Adrenal gland (tissue), 12 donors: ENCODE measurements around the gene TAF3. TPM values are rescaled to one million over a fixed set of nuclear protein-coding genes. Genes with fewer than 3 reads are reported as not detected.

Source experiments
- DNase-seq, 7 donors: peaks; one replicate each; pipeline ENCODE4 v3.0.0-alpha.2; 2019 to 2020
- H3K27ac ChIP-seq, 5 donors: fragments of 200-600 bp; sonication (generic) in 4 of 5; 1 replicate in 3 of 5; 2 replicates in 2 of 5; pipeline versions ENCODE4 v1.5.1 to v1.8.0; 2016 to 2020; ENCODE audit warnings: mild to moderate bottlenecking in 1 of 5
- H3K27me3 ChIP-seq: fragments of 200-600 bp; 2 replicates; pipeline ENCODE4 v1.8.0; 2021
- H3K36me3 ChIP-seq, 2 donors: fragments of 200-600 bp; replicated peaks in 1 of 2; 1 replicate in 1 of 2; 2 replicates in 1 of 2; pipeline versions ENCODE4 v1.5.1 to v1.8.0; 2018 to 2022
- H3K4me1 ChIP-seq, 2 donors: fragments of 200-600 bp; replicated peaks in 1 of 2; 1 replicate in 1 of 2; 2 replicates in 1 of 2; pipeline versions ENCODE4 v1.5.1 to v1.8.0; 2018 to 2021
- H3K4me3 ChIP-seq, 4 donors: fragments of 200-600 bp; sonication (generic) in 3 of 4; one replicate each; pipeline ENCODE4 v1.5.1; 2016 to 2018
- H3K9me3 ChIP-seq, 3 donors: fragments of 200-600 bp; sonication (generic) in 1 of 3; replicated peaks in 1 of 3; 1 replicate in 2 of 3; 2 replicates in 1 of 3; pipeline versions ENCODE4 v1.5.1 to v1.8.0; 2016 to 2021
- CTCF ChIP-seq, 6 experiments: fragments of 450-650 bp in 4 of 6; fragments of 200-600 bp in 2 of 6; sonication (generic) in 1 of 6; IDR thresholded peaks; 1 replicate in 5 of 6; 2 replicates in 1 of 6; pipeline versions ENCODE4 v1.5.1 to v1.8.0; 2016 to 2021; ENCODE audit warnings: antibody characterized with exemption in 6 of 6, mild to moderate bottlenecking in 2 of 6, moderate library complexity in 1 of 6
- POLR2A ChIP-seq, 2 donors: fragments of 450-650 bp; IDR thresholded peaks; one replicate each; pipeline ENCODE4 v1.6.1; 2017; ENCODE audit warnings: antibody characterized with exemption in 2 of 2, mild to moderate bottlenecking in 2 of 2, moderate library complexity in 1 of 2
- WGBS, 4 donors: extraction: QIAGEN DNeasy Blood & Tissue Kit in 2 of 4; methylation state at CpG; one replicate each; pipeline versions ENCODE4 v1.1.5 to v1.1.7; 2013 to 2017; 5-methylcytosine and 5-hydroxymethylcytosine counted together
- intact Hi-C, 2 donors: fragments of 100-400 bp; cut with DNase I; formaldehyde crosslinking; loops; one replicate each; pipeline versions ENCODE4 v1.14.1 to v1.15.0; 2022 to 2023
- polyA plus RNA-seq, 3 donors: library from polyadenylated mRNA; stranded (reverse); fragments of 200-250 nt in 2 of 3; fragments of 350-450 nt in 1 of 3; fragmentation: Illumina TruSeq in 1 of 3; extraction: RNeasy Lipid Tissue Mini Kit (QIAGEN cat#74804) in 1 of 3; gene quantifications; one replicate each; pipeline ENCODE4 v1.2.3, GENCODE V29; 2013 to 2014
- total RNA-seq, 9 donors: library from RNA; depleted of rRNA in 4 of 9; stranded (reverse); fragments of >200 nt in 4 of 9; fragments of 120-200 nt in 1 of 9; fragmentation: NEBNext Ultra II Directional in 1 of 9; extraction: Animal tissue kit (Norgen Biotek cat#: 25700) in 1 of 9; gene quantifications; one replicate each; pipeline versions ENCODE4 v1.1.0 to v1.2.4, GENCODE V29; 2013 to 2023
- donor health status: healthy with polysubstance abuse.
- donor health status: Bipolar disorder and iron deficiency.
- donor health status: DM: yes; HTN: yes; CAD: no.
- donor health status: DM: no; HTN: no; CAD: no.
- donor health status: DM: no; HTN: no; CAD: no.
- donor health status: DM: yes; HTN: yes; CAD: no.

The TAF3 gene
- total and polyA plus RNA-seq, 12 donors, result 3.5 to 16.6 (median 7.6) TPM

GRCh38 chr10:7813481-7813880 lies 4.8 kb upstream of the TAF3 start:
- 69 to 80% (median 74%) methylated on average over 3 of the region's 3 CpGs for WGBS, 4 donors
- DNase-seq, result no peak
- Histone ChIP-seq H3K4me3 (no peak overlapping the region), H3K4me1 (peaks cover 0 to 15% of the 10 kb centered on the region in 2 donors), H3K36me3 (peaks cover 0 to 2% of the 10 kb centered on the region in 2 donors), H3K27me3 (no peaks in the 10 kb centered on the region), H3K9me3 (no peaks in the 10 kb centered on the region), H3K27ac (no peak overlapping the region)
- intact Hi-C loops, result loop anchor here in 1 of 2 donors (10.0 kb wide), 1 partner anchor 59 kb away; no protein-coding TSS in a partner anchor
- TF ChIP-seq POLR2A (IDR thresholded peaks at IDR 0.05) (no peak), CTCF (IDR thresholded peaks at IDR 0.05) (no peak)

- intact Hi-C loops, result loop anchor here in 1 of 2 donors (10.0 kb wide), 1 partner anchor 63 kb away; no protein-coding TSS in a partner anchor
- no peak overlapping the region for H3K27ac ChIP-seq
These were observed 729 bp upstream of the TAF3 start for GRCh38 chr10:7817576-7817975.

GRCh38 chr10:7817984-7818294 lies 366 bp upstream of the TAF3 start:
- TF ChIP-seq POLR2A (IDR thresholded peaks at IDR 0.05), result no peak
- no peak for TF ChIP-seq CTCF (IDR thresholded peaks at IDR 0.05)
- intact Hi-C loops, result loop anchor here in 1 of 2 donors (10.0 kb wide), 1 partner anchor 63 kb away; no protein-coding TSS in a partner anchor
- peak overlapping the region; percentile 71 to 99 (median 84) for H3K4me3 ChIP-seq
- H3K9me3 ChIP-seq, result no peaks in the 10 kb centered on the region
- no peaks in the 10 kb centered on the region for H3K27me3 ChIP-seq
- H3K27ac ChIP-seq, result peak overlapping the region in 1 of 5 donors; percentile 70
- H3K36me3 ChIP-seq, result no peaks in the 10 kb centered on the region
- peaks cover 0 to 19% of the 10 kb centered on the region in 2 donors for H3K4me1 ChIP-seq
- no peak for DNase-seq
- 0 to 2% (median 1%) methylated on average over 10 of the region's 10 CpGs for WGBS, 4 donors

More at GRCh38 chr10:7817576-7817975, 729 bp upstream of the TAF3 start:
- Histone ChIP-seq H3K4me3 (peak overlapping the region in 2 of 4 donors; percentile 71 to 78), H3K36me3 (no peaks in the 10 kb centered on the region), H3K9me3 (no peaks in the 10 kb centered on the region), H3K4me1 (peaks cover 0 to 19% of the 10 kb centered on the region in 2 donors), H3K27me3 (no peaks in the 10 kb centered on the region)
- TF ChIP-seq POLR2A (IDR thresholded peaks at IDR 0.05) (no peak), CTCF (IDR thresholded peaks at IDR 0.05) (no peak)
- DNase-seq, result no peak
- WGBS, 4 donors, result 12 to 33% (median 15%) methylated on average over 9 to 12 of the region's 12 CpGs

- Histone ChIP-seq H3K4me1 (peaks cover 0 to 19% of the 10 kb centered on the region in 2 donors), H3K36me3 (no peaks in the 10 kb centered on the region), H3K9me3 (no peaks in the 10 kb centered on the region), H3K27ac (peak overlapping the region in 3 of 5 donors; percentile 36 to 70 (median 48)), H3K4me3 (peak overlapping the region; percentile 71 to 99 (median 84)), H3K27me3 (no peaks in the 10 kb centered on the region)
- TF ChIP-seq CTCF (IDR thresholded peaks at IDR 0.05), result peak in 2 of 6 experiments; percentile 20 to 27
- peak in 1 of 2 donors; percentile 16 for TF ChIP-seq POLR2A (IDR thresholded peaks at IDR 0.05)
- 0 to 1% (median 0%) methylated on average over 17 of the region's 17 CpGs for WGBS, 4 donors
- peak; percentile 43 to 72 (median 58) for DNase-seq
- intact Hi-C loops, result loop anchor here in 1 of 2 donors (10.0 kb wide), 1 partner anchor 64 kb away; no protein-coding TSS in a partner anchor
These were observed 786 bp downstream of the TAF3 start for GRCh38 chr10:7819121-7819460.
